LoVo (cell line): ENCODE results near the gene GNB5.
A peak's percentile ranks its signal among the peaks of the same experiment; 100 is the strongest.
"Not testable (repeated sequence)": the region's sequence is repeated elsewhere in the genome, so short reads cannot be mapped to it uniquely, and the experiment has no call there.

Experiments
- DNase-seq: peaks from one replicate; pipeline ENCODE4 v3.0.0-alpha.2; 2016; ENCODE audit warnings: low spot score

The GNB5 gene

DNA sequence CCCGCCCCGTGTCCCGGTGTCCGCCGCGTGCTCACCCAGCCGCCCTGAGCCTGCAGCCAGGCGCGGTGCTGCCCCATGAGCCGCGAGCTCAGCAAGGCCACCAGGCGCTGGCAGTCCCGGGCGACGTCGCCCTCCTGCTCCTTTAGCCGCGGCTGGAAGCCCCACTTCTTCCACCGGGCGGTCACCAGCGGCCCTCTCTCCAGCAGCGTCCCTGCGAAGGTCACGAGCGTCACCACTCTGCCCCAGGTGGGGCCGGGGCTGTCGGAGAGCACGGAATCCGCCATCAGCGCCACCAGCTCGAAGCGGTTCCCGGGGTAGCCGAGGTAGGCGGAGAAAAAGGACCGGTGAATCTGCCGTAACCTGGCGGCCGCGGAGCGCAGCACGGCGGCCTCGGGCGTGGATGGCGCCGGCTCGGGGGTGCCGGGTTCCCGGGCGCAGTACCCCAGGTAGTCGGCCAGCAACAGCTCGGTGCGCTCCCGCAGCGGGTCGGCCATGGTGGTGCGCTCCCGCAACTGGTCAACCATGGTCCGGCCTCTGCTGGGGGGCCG is 78.9 kb downstream of the GNB5 start:
- no peak for DNase-seq

DNA sequence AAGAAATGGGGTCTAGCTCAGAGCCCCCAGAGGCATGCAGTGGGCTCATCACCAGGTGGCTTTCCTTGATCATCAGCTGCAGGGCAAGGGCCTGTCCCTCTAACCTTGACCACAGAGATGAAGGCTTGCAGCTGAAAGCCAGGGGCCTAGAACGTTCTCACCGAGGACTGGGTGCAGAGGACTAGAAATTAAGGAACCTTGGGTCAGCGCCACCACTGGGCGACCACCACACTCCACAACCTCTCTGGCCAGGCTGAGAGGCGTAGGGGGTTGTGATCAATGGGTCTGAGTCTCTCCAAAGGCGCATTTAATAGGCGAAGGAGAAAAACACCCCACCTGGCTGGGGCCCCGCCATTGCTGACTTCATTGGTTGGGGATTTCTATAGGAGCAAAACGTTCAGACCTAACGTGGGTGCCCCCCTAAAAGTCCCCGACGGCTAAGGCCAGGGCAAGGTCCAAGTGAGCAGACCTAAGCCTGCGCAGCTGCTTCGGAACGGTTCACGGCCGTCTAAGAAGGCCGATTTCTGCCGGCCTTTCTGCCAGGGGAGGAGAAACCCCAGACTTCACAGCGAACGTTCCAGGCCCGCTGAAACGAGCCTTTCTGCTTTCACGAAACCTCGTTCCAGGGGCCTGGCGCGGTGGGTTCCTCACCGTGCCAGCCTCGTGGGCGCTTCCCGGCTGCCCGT is 79.5 kb downstream of the GNB5 start:
- DNase-seq = no peak

DNA sequence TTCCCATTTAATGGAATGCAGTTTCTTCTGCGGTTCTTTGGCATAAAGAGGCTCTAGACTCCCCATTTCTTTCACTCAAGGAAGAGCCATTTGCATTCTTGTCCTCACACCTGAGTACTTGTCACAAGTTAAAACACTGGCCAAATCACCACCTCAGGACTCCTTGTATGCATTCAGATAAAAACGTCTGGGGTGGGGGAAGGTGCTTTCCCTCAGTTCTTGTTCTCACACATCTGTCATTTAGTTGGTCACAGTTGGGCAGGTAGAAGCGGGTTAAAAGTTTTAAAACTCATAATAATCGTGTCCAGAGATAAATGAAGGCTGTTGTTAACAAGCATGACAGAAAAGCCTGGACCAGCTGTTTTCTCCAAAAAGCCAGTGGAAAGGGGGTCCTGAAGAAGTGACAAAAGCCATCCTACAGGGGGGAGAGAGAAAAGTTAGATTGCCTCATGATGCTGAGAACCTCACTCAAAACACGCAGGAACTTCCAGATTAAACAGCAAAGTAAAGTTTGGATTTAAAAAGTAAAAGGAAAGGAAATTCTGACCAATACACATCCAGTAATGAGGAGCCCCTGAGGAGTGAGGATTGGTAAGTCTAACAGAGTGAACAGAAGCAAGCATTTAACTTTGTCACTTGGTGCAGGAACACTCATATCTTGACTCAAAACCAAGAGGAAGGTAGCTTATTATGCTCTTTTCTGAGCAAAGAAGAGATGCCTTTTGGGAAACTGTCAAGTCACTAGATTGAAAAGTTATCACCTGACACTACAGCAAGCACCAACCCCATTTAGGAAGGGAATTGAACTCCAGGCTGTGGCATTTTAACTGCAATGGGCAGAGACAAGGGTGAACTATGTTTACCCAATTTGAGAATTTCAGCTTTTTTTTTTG is 81.4 kb downstream of the GNB5 start:
- no peak for DNase-seq

DNA sequence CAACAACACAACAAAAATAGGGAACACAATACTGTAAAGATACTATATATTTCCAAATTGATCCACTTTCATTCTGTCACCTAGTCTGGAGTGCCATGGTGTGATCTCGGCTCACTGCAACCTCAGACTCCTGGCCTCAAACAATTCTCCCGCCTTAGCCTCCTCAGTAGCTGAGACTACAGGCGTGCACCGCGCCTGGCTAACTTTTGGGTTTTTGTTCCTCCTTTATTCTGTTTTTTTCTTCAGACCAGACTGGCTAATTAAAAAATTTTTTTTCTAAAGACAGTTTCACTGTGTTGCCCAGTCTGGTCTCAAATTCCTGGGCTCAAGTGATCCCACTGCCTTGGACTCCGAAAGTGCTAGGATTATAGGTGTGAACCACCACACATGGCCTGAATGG is 84.0 kb downstream of the GNB5 start:
- DNase-seq = no peak

DNA sequence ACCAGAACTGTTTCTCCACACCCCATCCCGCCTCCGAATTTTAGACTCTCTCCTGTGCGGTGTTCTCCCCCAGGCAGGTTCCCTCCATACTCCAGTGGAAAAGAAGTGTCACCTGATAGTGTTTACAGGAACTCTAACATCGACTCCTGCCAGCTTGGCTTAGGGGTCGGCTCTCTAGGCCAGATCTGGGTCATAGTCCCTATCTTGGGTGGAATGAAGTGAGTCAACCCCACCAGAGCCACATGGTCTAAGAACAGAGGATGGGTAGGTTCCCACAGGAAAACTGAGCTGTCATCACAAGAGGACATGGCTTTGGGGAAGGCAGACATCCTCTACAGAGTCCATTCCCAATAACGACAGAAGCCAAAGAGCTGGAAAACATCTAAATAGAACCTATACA is 84.6 kb downstream of the GNB5 start:
- DNase-seq = no peak

DNA sequence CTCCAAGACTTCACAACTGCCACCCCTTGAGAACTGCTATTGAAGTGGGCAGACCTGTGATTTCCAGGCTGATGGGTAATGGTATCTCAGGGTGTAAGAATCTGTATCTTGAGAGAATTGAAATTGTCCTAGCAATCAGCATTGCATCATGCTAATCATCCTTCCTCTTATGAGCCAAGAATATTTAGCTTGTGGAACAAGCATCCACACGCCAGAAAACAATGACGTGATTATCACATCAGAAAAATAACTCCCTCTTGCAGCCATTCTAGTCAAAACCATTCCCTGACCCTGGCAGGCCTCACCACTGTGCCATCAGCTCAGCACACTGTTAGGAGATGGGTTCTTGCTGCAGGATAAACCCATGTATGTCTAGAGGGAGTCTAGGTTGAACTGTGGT is 85.3 kb downstream of the GNB5 start:
- no peak for DNase-seq

DNA sequence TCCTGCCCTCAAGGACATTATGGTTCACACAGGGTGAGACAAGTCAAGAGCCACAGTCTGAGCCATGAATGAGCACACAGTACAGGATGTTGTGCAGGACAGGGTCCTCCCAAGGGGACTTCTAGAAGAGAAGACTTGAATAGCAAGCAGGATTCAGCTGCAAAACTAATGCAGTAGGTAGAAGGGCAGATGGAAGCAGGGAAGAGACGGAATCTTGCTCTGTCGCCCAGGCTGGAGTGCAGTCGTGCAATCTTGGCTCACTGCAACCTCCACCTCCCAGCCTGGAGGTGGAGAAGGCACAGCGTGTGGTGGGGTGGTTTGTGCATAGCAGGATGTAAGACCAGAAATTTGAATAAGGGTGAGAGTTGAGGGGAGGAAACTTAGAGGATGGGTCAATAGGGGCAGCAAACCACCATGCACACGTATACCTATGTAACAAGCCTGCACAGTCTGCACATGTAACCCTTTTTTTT is 86.6 kb downstream of the GNB5 start:
- no peak for DNase-seq

DNA sequence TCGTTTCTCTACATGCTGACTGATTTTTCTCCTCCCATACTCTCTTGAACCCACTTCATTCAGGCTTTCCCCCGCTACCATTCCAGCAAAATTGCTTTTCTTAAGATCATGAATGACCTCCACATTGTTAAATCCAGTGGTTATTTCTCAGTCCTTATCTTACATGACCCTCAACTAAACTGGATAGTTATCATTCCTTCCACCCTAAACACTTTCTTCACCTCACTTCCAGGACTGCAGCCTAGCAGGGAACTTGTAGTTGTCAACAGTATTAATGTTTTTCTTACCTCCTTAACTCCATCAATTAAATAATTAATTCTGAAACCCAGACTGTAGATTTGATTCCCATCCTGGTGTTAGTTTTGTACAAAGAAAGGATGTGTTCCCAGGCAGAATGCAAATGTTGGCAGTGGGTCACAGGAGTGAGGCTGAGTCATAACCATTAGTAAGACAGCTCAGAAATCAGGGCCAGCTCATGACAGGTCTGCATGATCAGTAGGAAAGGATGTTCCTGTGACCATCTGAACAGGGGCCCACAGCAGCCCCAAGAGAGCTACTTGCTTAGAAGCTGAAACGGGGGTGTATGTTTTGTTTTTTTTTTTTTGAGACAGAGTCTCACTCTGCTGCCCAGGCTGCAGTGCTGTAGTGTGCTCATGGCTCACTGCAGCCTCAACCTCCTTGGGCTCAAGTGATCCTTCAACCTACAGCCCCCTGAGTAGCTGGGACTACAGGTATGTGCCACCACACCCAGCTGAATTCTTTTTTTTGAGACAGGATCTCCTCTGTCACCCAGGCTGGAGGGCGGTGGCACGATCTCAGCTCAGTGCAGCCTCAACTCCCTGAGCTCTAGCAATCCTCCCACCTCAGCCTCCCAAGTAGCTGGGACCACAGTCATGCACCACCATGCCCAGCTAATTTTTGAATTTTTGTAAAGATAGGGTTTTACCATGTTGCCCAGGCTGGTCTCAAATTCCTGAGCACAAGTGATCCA is 87.7 kb downstream of the GNB5 start:
- peak; percentile 57 for DNase-seq

DNA sequence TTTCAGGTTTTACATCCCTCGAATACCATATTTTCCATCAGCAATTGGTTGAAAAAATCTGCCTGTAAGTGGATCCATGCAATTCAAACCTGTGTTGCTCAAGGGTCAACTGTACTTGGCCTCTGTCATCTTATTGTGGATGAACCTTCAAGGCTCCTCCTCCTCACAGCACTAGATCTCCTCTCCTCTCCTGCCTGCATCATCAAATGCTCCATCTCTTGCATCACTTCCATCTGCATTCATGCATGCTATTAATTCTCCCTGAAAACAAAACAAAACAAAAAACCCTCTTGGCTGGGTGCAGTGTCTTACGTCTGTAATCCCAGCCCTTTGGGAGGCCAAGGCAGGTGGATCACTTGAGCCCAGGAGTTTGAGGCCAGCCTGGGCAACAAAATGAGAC is 88.7 kb downstream of the GNB5 start:
- no peak for DNase-seq

DNA sequence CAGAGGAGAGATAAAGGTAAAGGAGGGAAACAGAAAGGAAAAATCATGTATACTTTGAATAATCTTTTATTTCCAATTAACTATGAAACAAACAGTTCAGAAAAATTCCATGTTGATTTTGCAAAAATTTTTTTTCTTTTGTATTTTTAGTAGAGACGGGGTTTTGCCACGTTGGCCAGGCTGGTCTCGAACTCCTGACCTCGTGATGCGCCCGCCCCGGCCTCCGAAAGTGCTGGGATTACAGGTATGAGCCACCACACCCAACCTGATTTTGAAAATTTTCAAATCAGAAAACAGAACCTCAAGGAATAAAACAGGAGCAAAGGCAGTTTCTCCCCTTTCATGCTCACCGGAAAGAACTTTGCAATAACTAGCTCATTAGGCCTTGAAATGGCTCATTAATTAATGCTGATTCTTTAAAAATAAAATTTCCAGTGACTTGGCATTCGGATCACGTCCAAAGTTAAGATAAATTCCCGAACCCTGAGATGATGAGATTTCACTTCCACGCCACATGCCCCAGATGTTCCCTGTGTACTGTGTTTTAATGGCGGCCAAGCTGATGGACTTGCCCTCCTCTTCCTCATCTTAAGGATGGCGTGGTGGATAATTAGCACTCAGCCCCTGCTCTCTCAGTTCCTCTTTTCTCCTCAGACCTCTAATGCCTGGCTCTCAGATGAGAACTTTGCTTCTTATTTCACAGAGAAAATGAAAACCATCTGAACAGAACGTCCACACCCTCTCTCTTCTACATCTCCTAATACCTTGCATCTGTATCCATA is 89.5 kb downstream of the GNB5 start:
- DNase-seq = no peak

DNA sequence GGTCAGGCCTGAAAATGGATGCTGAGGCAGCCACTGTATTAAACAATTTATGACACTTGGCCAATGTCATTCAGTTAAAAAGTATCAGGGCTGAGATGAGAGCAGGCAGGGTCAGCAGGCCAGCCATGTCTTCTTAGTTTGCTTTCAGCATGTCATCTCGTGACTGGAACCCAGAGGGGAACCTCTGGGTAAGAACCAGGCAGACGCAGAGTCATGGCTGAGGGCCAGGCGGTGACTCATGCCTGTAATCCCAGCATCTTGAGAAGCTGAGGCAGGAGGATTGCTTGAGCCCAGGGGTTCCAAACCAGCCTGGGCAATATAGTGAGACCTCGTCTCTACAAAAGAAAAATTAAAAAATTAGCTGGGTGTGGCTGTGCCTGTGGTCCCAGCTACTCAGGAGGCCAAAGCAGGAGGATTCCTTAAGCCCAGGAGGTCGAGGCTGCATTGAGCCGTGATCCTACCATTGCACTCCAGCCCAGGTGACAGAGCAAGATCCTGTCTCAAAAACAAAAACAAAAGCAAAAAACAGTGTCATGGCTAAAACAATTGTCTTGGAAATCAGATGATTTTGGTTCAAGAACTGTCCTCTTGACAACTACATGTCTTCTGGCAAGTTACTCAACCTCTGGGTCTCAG is 90.3 kb downstream of the GNB5 start:
- DNase-seq = peak; percentile 84

DNA sequence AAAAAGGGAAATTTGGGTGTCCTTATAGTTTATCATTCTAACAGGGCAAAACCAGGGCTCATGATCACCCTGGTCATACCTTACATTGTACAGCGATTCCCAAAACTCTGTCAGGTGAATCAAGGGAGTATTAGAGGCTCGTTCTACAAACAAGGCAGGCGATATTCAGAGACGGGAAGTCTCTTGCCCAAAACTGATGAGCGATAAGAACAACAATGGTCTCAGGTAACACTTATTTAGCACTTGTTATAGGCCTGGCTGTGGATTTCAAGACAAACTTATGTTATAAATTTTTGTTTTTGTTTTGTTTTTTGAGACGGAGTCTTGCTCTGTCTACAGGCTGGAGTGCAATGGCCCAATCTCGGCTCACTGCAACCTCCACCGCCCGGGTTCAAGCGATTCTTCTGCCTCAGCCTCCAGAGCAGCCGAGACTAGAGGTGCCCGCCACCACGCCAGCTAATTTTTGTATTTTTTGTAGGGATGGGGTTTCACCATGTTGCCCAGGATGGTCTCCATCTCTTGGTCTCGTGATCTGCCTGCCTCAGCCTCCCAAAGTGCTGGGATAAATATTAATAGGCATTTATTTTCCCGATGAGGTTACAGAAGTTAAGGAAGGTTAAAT is 91.4 kb downstream of the GNB5 start:
- no peak for DNase-seq

DNA sequence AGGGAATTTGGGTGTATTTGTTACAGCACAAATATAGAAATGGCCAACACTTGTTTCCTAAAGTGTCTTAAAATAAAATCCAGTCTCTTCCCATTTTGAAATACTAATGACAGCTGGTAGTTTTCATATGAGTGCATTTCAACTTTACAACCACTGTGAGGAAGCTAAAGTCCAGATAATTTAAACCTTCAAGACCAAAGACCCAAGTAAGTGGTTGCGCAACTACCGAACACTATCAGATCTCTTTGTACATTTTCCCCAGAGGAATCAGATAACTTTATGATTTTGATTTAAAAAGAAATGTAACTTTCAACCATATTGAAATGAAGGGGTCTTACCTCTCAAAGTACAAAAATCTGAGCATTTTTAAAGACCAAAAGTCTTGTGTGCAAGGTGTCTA is 92.9 kb downstream of the GNB5 start:
- no peak for DNase-seq

DNA sequence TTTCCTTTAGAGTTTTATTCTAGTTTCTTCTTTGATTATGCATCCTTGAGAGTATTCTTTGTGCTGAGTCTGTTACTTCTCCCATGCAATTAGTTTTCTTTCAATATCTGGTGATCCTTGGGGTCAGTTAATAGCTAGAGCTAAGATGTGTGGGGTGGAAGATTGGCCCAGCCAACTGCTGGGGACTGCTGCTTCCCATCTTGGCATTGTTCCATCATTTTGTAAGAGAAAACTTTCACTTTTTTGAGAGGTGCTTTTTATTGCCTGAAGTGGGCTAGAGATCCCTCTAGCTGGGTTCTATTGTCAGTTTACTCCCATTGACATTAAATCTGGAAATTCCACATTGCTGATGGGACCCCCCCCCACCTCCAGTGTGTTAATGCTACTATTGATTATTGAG is 94.0 kb downstream of the GNB5 start:
- DNase-seq = peak; percentile 46

DNA sequence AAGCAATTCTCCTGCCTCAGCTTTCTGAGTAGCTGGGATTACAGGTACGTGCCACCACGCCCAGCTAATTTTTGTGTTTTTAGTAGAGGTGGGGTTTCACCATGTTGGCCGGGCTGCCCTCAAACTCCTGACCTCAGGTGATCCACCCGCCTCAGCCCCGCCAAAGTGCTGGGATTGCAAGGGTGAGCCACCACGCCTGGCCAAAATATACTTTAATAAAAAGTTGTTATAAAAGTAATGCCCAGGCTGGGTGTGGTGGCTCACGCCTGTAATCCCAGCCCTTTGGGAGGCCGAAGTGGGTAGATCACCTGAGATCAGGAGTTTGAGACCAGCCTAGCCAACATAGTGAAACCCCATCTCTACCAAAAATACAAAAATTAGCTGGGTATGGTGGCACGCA is 94.7 kb downstream of the GNB5 start:
- not testable (repeated sequence) for DNase-seq

DNA sequence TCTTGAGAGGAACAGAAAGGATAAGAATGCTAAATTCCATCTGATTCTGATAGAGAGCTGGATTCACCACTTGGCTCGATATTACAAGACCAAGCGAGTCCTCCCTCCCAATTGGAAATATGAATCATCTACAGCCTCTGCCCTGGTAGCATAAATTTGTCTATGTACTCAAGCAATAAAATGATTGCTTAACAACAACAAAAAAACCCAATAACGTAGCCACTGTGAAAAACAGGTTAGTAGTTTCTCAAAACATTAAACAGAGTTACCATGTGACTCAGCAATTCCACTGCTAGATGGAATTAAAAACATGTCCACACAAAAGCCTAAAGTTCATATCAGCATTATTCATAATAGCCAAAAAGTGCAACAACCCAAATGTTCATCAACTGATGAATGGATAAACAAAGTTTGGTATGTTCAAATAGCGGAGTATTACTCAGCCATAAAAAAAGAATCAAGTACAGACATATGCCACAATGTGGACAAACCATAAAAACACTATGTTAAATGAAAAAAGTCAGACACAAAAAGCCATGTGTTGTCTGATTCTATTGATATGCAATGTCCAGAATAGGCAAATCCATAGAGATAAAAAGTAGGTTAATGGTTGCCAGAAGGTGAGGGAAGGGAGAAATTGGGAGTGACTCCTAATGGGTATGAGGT is 95.5 kb downstream of the GNB5 start:
- peak; percentile 87 for DNase-seq

DNA sequence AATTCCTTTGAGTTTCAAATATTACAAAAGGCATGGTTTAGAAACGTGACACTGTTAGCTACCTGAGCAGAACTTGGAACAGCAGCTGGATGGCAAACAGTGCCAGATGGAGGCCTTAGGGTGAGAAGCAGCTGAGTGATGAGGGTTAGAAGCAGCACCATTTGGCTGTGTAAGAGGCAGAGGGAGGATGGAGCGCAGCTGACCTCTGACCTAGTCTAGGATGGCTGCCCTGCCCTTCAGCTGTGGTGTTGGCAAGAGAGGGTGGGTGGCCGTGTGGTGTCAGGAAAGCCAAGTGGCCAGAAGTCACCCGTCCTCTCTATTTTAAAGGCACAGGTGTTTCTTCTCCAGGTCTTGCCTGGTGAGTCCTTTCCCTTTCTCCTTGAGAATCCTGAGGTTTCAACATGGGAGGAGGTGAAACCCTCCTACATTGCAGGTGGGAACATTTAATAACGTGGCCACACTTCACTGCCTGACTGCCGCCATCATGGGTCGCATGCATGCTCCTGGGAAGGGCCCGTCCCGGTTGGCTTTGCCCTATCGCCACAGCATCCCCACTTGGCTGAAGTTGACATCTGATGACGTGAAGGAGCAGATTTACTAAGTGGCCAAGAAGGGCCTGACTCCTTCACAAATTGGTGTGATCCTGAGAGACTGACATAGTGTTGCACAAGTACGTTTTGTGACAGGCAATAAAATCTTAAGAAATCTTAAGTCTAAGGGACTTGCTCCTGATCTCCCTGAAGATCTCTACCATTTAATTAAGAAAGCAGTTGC is 96.2 kb downstream of the GNB5 start:
- no peak for DNase-seq
